ENCODE results near the gene MESD.

- TF ChIP-seq, protein P1, sequence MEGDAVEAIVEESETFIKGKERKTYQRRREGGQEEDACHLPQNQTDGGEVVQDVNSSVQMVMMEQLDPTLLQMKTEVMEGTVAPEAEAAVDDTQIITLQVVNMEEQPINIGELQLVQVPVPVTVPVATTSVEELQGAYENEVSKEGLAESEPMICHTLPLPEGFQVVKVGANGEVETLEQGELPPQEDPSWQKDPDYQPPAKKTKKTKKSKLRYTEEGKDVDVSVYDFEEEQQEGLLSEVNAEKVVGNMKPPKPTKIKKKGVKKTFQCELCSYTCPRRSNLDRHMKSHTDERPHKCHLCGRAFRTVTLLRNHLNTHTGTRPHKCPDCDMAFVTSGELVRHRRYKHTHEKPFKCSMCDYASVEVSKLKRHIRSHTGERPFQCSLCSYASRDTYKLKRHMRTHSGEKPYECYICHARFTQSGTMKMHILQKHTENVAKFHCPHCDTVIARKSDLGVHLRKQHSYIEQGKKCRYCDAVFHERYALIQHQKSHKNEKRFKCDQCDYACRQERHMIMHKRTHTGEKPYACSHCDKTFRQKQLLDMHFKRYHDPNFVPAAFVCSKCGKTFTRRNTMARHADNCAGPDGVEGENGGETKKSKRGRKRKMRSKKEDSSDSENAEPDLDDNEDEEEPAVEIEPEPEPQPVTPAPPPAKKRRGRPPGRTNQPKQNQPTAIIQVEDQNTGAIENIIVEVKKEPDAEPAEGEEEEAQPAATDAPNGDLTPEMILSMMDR (IDR thresholded peaks at IDR 0.05): no peak
- no peak for TF ChIP-seq POLR2A (IDR thresholded peaks at IDR 0.05)
- TF ChIP-seq EP300 (IDR thresholded peaks at IDR 0.05): no peak
Measured at GRCh38 chr15:81002331-81003096, 12.9 kb upstream of the MESD start.
